NCI-H524 (cell line): ENCODE measurements around the gene MYCBPAP.
A peak's percentile ranks its signal among the peaks of the same experiment; 100 is the strongest.

ENCODE experiments used
- DNase-seq, 2 experiments: peaks; one replicate each; lab custom pipeline; 2025; lab: John Stamatoyannopoulos, UW

Gene MYCBPAP

GRCh38 chr17:50491505-50491904, 16.7 kb upstream of the MYCBPAP start:
- no peak for DNase-seq

GRCh38 chr17:50492214-50492613, 16.0 kb upstream of the MYCBPAP start:
- no peak for DNase-seq

- DNase-seq = peak in 1 of 2 experiments; percentile 16
Observed at GRCh38 chr17:50493744-50494143, 14.5 kb upstream of the MYCBPAP start.

- DNase-seq = no peak
Observed at GRCh38 chr17:50495217-50495823, 12.9 kb upstream of the MYCBPAP start.

GRCh38 chr17:50495918-50496317, 12.3 kb upstream of the MYCBPAP start:
- DNase-seq = no peak

GRCh38 chr17:50498021-50498874, 10.0 kb upstream of the MYCBPAP start:
- no peak for DNase-seq

- no peak for DNase-seq
Observed at GRCh38 chr17:50499270-50499669, 9.0 kb upstream of the MYCBPAP start.

GRCh38 chr17:50499721-50500120, 8.5 kb upstream of the MYCBPAP start:
- no peak for DNase-seq

GRCh38 chr17:50501054-50501453, 7.2 kb upstream of the MYCBPAP start:
- peak in 1 of 2 experiments; percentile 34 for DNase-seq

GRCh38 chr17:50502301-50502990, 5.8 kb upstream of the MYCBPAP start:
- DNase-seq = no peak

GRCh38 chr17:50505591-50506130, 2.6 kb upstream of the MYCBPAP start:
- no peak for DNase-seq

GRCh38 chr17:50506298-50506697, 1.9 kb upstream of the MYCBPAP start:
- DNase-seq = no peak

- no peak for DNase-seq
Observed at GRCh38 chr17:50508573-50509460, 578 bp downstream of the MYCBPAP start.

GRCh38 chr17:50511058-50511457, 2.8 kb downstream of the MYCBPAP start:
- no peak for DNase-seq

GRCh38 chr17:50513495-50513894, 5.3 kb downstream of the MYCBPAP start:
- DNase-seq = no peak

GRCh38 chr17:50514388-50514787, 6.1 kb downstream of the MYCBPAP start:
- no peak for DNase-seq

- DNase-seq = no peak
Observed at GRCh38 chr17:50514936-50515702, 6.9 kb downstream of the MYCBPAP start.

- DNase-seq = no peak
Observed at GRCh38 chr17:50517011-50517410, 8.8 kb downstream of the MYCBPAP start.

GRCh38 chr17:50517504-50518383, 9.5 kb downstream of the MYCBPAP start:
- DNase-seq = no peak
